NCI-H1105 (cell line): ENCODE data around the gene LRP1-AS.

Experiments used
- DNase-seq: peaks from one replicate; lab custom pipeline; 2025; lab: John Stamatoyannopoulos, UW

Gene LRP1-AS

GRCh38 chr12:57146961-57147944 lies at the start of gene LRP1-AS:
Gene LRP1-AS (minus strand): TSS chr12:57147619.
- DNase-seq: no peak

GRCh38 chr12:57196956-57197355 lies 49.5 kb upstream of the LRP1-AS start:
- no peak for DNase-seq

GRCh38 chr12:57196439-57196838 lies 49.0 kb upstream of the LRP1-AS start:
- no peak for DNase-seq

- no peak for DNase-seq
These were observed 48.4 kb upstream of the LRP1-AS start for GRCh38 chr12:57195611-57196371.

GRCh38 chr12:57195186-57195585 lies 47.8 kb upstream of the LRP1-AS start:
- no peak for DNase-seq

- no peak for DNase-seq
These were observed 46.8 kb upstream of the LRP1-AS start for GRCh38 chr12:57194253-57194652.

GRCh38 chr12:57193706-57194245 lies 46.4 kb upstream of the LRP1-AS start:
- no peak for DNase-seq

- no peak for DNase-seq
These were observed 45.5 kb upstream of the LRP1-AS start for GRCh38 chr12:57192920-57193319.

- DNase-seq: no peak
These were observed 44.0 kb upstream of the LRP1-AS start for GRCh38 chr12:57191410-57191809.

GRCh38 chr12:57190821-57191220 lies 43.4 kb upstream of the LRP1-AS start:
- no peak for DNase-seq

- DNase-seq: no peak
These were observed 42.6 kb upstream of the LRP1-AS start for GRCh38 chr12:57190037-57190436.

- DNase-seq: no peak
These were observed 40.6 kb upstream of the LRP1-AS start for GRCh38 chr12:57188090-57188425.

- DNase-seq: no peak
These were observed 40.0 kb upstream of the LRP1-AS start for GRCh38 chr12:57187222-57188089.

GRCh38 chr12:57185906-57186508 lies 38.6 kb upstream of the LRP1-AS start:
- no peak for DNase-seq

- DNase-seq: no peak
These were observed 38.0 kb upstream of the LRP1-AS start for GRCh38 chr12:57185403-57185802.

- no peak for DNase-seq
These were observed 36.7 kb upstream of the LRP1-AS start for GRCh38 chr12:57183939-57184725.

- DNase-seq: peak; percentile 27
These were observed 35.6 kb upstream of the LRP1-AS start for GRCh38 chr12:57182918-57183575.

- no peak for DNase-seq
These were observed 34.2 kb upstream of the LRP1-AS start for GRCh38 chr12:57181561-57182155.

GRCh38 chr12:57181072-57181471 lies 33.7 kb upstream of the LRP1-AS start:
- DNase-seq: no peak
